Trophoblast cell (in vitro differentiated cells and primary cell): Measurements from ENCODE around the gene COL5A1.
A peak's percentile ranks its signal among the peaks of the same experiment; 100 is the strongest.

ENCODE experiments used
- DNase-seq, 2 donors: peaks; one replicate each; pipeline ENCODE4 v3.0.0-alpha.2; 2016
- H2AFZ ChIP-seq: 2 replicates; pipeline ENCODE4 v1.6.1; 2013; ENCODE audit warnings: low read length, moderate library complexity, mild to moderate bottlenecking; ENCODE audit not compliant: insufficient read depth, poor library complexity
- H2AK5ac ChIP-seq: 2 replicates; pipeline ENCODE4 v1.6.1; 2013; ENCODE audit warnings: mild to moderate bottlenecking, low read length
- H2BK120ac ChIP-seq: 2 replicates; pipeline ENCODE4 v1.6.1; 2013; ENCODE audit warnings: low read length, mild to moderate bottlenecking, moderate library complexity; ENCODE audit not compliant: insufficient read depth, poor library complexity
- H2BK12ac ChIP-seq: 2 replicates; pipeline ENCODE4 v1.6.1; 2013; ENCODE audit warnings: mild to moderate bottlenecking, low read length, moderate library complexity
- H2BK5ac ChIP-seq: 2 replicates; pipeline ENCODE4 v1.6.1; 2013; ENCODE audit warnings: low read length, low read depth, moderate library complexity, mild to moderate bottlenecking; ENCODE audit not compliant: poor library complexity
- H3K14ac ChIP-seq: 2 replicates; pipeline ENCODE4 v1.6.1; 2013; ENCODE audit warnings: mild to moderate bottlenecking, low read length
- H3K18ac ChIP-seq: 2 replicates; pipeline ENCODE4 v1.6.1; 2013; ENCODE audit warnings: mild to moderate bottlenecking, low read length
- H3K23ac ChIP-seq: 2 replicates; pipeline ENCODE4 v1.6.1; 2013; ENCODE audit warnings: low read length
- H3K27ac ChIP-seq: 2 replicates; pipeline ENCODE4 v1.5.1; 2013; ENCODE audit warnings: low read depth, mild to moderate bottlenecking, inconsistent platforms, low read length, moderate library complexity
- H3K27me3 ChIP-seq: 2 replicates; pipeline ENCODE4 v1.6.1; 2013; ENCODE audit warnings: inconsistent platforms, mild to moderate bottlenecking, low read length, moderate library complexity; ENCODE audit not compliant: insufficient read depth
- H3K36me3 ChIP-seq, 2 experiments: 1 replicate in 1 of 2; 2 replicates in 1 of 2; pipeline ENCODE4 v1.6.1; 2013; ENCODE audit warnings: low read length in 2 of 2, mild to moderate bottlenecking in 2 of 2, moderate library complexity in 1 of 2; ENCODE audit not compliant: insufficient read depth in 2 of 2, control insufficient read depth in 1 of 2
- H3K4ac ChIP-seq: 2 replicates; pipeline ENCODE4 v1.6.1; 2013; ENCODE audit warnings: low read depth, mild to moderate bottlenecking, low read length, moderate library complexity
- H3K4me1 ChIP-seq, 2 experiments: 1 replicate in 1 of 2; 2 replicates in 1 of 2; pipeline ENCODE4 v1.6.1; 2013; ENCODE audit warnings: low read length in 2 of 2, mild to moderate bottlenecking in 2 of 2, moderate library complexity in 1 of 2; ENCODE audit not compliant: insufficient read depth in 2 of 2, control insufficient read depth in 1 of 2
- H3K4me2 ChIP-seq: 2 replicates; pipeline ENCODE4 v1.6.1; 2013; ENCODE audit warnings: inconsistent platforms, mild to moderate bottlenecking, low read length, moderate library complexity
- H3K4me3 ChIP-seq: 2 replicates; pipeline ENCODE4 v1.5.1; 2013; ENCODE audit warnings: mild to moderate bottlenecking, low read depth, low read length, inconsistent platforms
- H3K79me1 ChIP-seq: one replicate; pipeline ENCODE4 v1.6.1; 2013; ENCODE audit warnings: low read length
- H3K79me2 ChIP-seq: 2 replicates; pipeline ENCODE4 v1.6.1; 2013; ENCODE audit warnings: low read length, mild to moderate bottlenecking; ENCODE audit not compliant: control insufficient read depth, insufficient read depth, poor library complexity
- H3K9ac ChIP-seq: 2 replicates; pipeline ENCODE4 v1.6.1; 2013; ENCODE audit warnings: mild to moderate bottlenecking, low read length
- H3K9me3 ChIP-seq: 2 replicates; pipeline ENCODE4 v1.6.1; 2013; ENCODE audit warnings: low read depth, mild to moderate bottlenecking, control low read depth, inconsistent platforms, low read length; ENCODE audit not compliant: insufficient read depth
- H4K12ac ChIP-seq: 2 replicates; pipeline ENCODE4 v1.6.1; 2013; ENCODE audit warnings: low read depth, mild to moderate bottlenecking, low read length, moderate library complexity
- H4K8ac ChIP-seq: 2 replicates; pipeline ENCODE4 v1.6.1; 2013; ENCODE audit warnings: low read depth, mild to moderate bottlenecking, low read length, moderate library complexity
- H4K91ac ChIP-seq: one replicate; pipeline ENCODE4 v1.6.1; 2013; ENCODE audit warnings: low read depth, mild to moderate bottlenecking, low read length, moderate library complexity
- WGBS: extraction: QIAGEN DNeasy Blood & Tissue Kit; methylation state at CpG from one replicate; pipeline ENCODE4 v1.1.7; 2013; ENCODE audit warnings: missing lambda C conversion rate; ENCODE audit not compliant: insufficient read length, insufficient coverage; ENCODE audit errors: extremely low coverage; 5-methylcytosine and 5-hydroxymethylcytosine counted together

The COL5A1 gene

DNA sequence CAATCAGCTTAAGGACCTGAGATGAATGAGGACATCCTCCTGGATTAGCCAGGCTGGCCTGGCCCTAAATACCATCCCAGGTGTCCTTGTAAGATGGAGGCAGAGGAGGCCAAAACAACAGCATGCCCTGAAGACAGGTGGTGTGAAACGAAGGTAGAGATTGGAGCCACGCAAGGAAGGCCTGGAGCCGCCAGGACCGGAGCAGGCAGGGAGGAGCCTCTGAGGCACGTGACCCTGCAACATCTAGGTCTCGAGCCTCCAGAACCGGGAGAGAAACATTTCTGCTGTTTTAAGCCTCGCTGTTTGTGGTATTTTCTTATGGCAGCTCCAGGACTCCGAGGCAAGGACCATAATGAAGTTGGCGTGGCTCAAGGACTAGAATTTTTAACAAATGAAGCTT, 9.7 kb upstream of the COL5A1 start:
- WGBS: no CpG with 5 or more reads among the region's 10 CpGs

DNA sequence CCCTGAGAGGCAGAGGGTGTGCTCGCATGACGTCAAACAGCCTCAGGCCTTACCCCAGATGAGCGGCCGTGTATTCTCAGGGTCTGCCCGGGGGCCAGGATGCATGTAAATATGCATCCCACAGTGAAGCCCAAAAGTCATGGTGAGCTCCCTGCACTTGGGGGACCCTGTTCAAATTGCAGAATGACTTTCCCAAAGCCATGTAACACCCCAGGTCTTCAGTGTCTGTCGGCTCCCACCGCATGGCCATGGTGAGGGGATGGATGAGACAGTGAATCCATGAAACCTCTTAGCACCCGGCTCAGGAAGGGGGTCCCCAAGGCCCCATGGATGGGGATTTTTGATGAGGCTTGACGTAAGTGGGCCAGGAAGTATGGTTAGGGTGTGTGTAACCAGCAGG, 9.3 kb upstream of the COL5A1 start:
- H3K79me1 ChIP-seq: peaks cover 1% of the 10 kb centered on the region
- WGBS: no CpG with 5 or more reads among the region's 9 CpGs

More for the DNA sequence above, 9.7 kb upstream of the COL5A1 start:
- no peak overlapping the region for H2BK12ac ChIP-seq
- H3K14ac ChIP-seq: no peak overlapping the region
- H3K4me2 ChIP-seq: no peak overlapping the region
- H3K4me3 ChIP-seq: no peak overlapping the region
- no peak overlapping the region for H4K8ac ChIP-seq
- no peaks in the 10 kb centered on the region for H3K27me3 ChIP-seq
- no peak overlapping the region for H3K18ac ChIP-seq
- no peak overlapping the region for H3K27ac ChIP-seq
- H3K36me3 ChIP-seq: no peaks in the 10 kb centered on the region
- no peak overlapping the region for H3K4ac ChIP-seq
- peaks cover 8 to 10% of the 10 kb centered on the region in 2 experiments for H3K4me1 ChIP-seq
- no peak overlapping the region for H4K91ac ChIP-seq
- no peak overlapping the region for H3K9ac ChIP-seq
- peaks cover 4% of the 10 kb centered on the region for H3K79me1 ChIP-seq
- H2BK5ac ChIP-seq: no peak overlapping the region
- no peak overlapping the region for H2BK120ac ChIP-seq
- H3K79me2 ChIP-seq: no peaks in the 10 kb centered on the region
- DNase-seq: no peak
- H3K23ac ChIP-seq: no peak overlapping the region
- no peak overlapping the region for H2AFZ ChIP-seq
- peaks cover 2% of the 10 kb centered on the region for H3K9me3 ChIP-seq
- no peak overlapping the region for H4K12ac ChIP-seq
- no peak overlapping the region for H2AK5ac ChIP-seq

DNA sequence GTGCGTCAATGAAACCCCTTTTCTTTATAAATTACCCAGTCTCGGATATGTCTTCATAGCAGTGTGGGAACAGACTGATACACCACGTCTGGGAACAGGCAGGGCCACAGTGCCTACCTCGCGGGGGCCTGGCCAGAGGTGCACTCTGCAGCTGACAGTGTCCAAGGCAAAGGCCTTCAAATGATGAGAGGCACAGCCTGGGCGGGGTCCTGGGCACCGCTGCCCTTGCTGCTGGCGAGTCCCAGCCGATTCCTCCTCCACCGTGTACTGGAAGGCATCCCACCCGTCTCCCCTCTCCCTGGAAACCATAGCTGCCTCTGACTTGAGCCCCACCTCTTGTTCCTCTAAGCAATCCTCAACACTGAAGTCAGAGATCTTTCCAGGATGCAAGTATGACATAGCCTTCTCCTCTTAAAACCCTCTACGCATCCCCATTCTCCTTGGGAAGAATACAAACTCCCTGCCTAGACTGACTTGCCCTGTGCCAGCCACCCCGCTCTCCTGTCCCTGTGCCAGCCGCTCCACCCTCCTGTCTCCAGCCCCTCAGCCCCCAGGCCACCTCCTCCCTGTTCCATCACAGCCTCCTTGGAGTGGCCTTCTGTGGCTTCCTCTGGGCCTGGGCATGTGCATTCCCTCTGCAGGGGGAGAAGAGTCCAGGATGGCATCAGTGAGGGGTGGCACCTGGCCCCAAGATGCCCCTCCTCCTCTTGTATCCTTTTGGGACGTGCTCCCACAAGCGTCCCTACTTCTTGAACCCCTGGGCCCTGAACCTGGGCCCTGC, 8.1 kb upstream of the COL5A1 start:
- Histone ChIP-seq H3K4ac (no peak overlapping the region), H2BK120ac (no peak overlapping the region), H3K9ac (no peak overlapping the region), H4K91ac (no peak overlapping the region), H3K4me3 (no peak overlapping the region), H3K18ac (no peak overlapping the region), H3K4me1 (peaks cover 15 to 16% of the 10 kb centered on the region in 2 experiments), H4K8ac (no peak overlapping the region), H4K12ac (no peak overlapping the region), H2AFZ (no peak overlapping the region), H3K27ac (no peak overlapping the region), H2BK12ac (no peak overlapping the region), H2BK5ac (no peak overlapping the region), H3K79me1 (no peaks in the 10 kb centered on the region), H3K4me2 (no peak overlapping the region), H3K36me3 (no peaks in the 10 kb centered on the region), H3K9me3 (peaks cover 2% of the 10 kb centered on the region), H3K27me3 (no peaks in the 10 kb centered on the region), H3K14ac (no peak overlapping the region), H3K23ac (no peak overlapping the region), H3K79me2 (no peaks in the 10 kb centered on the region), H2AK5ac (peak overlapping the region; percentile 2)
- no peak for DNase-seq
- no CpG with 5 or more reads among the region's 16 CpGs for WGBS

More for the DNA sequence above, 9.3 kb upstream of the COL5A1 start:
- H3K9me3 ChIP-seq: peaks cover 2% of the 10 kb centered on the region
- no peak overlapping the region for H3K18ac ChIP-seq
- no peak overlapping the region for H2AFZ ChIP-seq
- H3K4me2 ChIP-seq: no peak overlapping the region
- no peak overlapping the region for H2AK5ac ChIP-seq
- no peaks in the 10 kb centered on the region for H3K27me3 ChIP-seq
- H3K4me1 ChIP-seq: peaks cover 8% of the 10 kb centered on the region in 2 experiments
- H3K27ac ChIP-seq: no peak overlapping the region
- H3K23ac ChIP-seq: no peak overlapping the region
- no peaks in the 10 kb centered on the region for H3K79me2 ChIP-seq
- H4K12ac ChIP-seq: no peak overlapping the region
- H3K4me3 ChIP-seq: no peak overlapping the region
- H2BK12ac ChIP-seq: no peak overlapping the region
- H4K91ac ChIP-seq: no peak overlapping the region
- no peak overlapping the region for H3K4ac ChIP-seq
- DNase-seq: no peak
- H2BK5ac ChIP-seq: no peak overlapping the region
- H4K8ac ChIP-seq: no peak overlapping the region
- no peak overlapping the region for H3K14ac ChIP-seq
- H3K9ac ChIP-seq: no peak overlapping the region
- H2BK120ac ChIP-seq: no peak overlapping the region
- no peaks in the 10 kb centered on the region for H3K36me3 ChIP-seq

GRCh38 chr9:134634176-134634575, 7.4 kb upstream of the COL5A1 start:
- Histone ChIP-seq H3K23ac (no peak overlapping the region), H2BK5ac (no peak overlapping the region), H4K91ac (peak overlapping the region; percentile 0), H3K18ac (no peak overlapping the region), H3K9ac (no peak overlapping the region), H3K79me2 (no peaks in the 10 kb centered on the region), H2BK12ac (no peak overlapping the region), H3K27ac (no peak overlapping the region), H3K4me3 (no peak overlapping the region), H3K79me1 (no peaks in the 10 kb centered on the region), H3K36me3 (no peaks in the 10 kb centered on the region), H4K8ac (no peak overlapping the region), H3K4me2 (no peak overlapping the region), H3K9me3 (peaks cover 2% of the 10 kb centered on the region), H3K4me1 (peaks cover 13 to 16% of the 10 kb centered on the region in 2 experiments), H3K4ac (no peak overlapping the region), H2AK5ac (no peak overlapping the region), H2AFZ (no peak overlapping the region), H2BK120ac (no peak overlapping the region), H4K12ac (no peak overlapping the region), H3K27me3 (no peaks in the 10 kb centered on the region), H3K14ac (no peak overlapping the region)
- no CpG with 5 or more reads among the region's 9 CpGs for WGBS
- no peak for DNase-seq
